GM06990 (cell line): ENCODE results near the gene CTU2.

Experiments used
- DNase-seq: peaks from one replicate; pipeline ENCODE4 v3.0.0-alpha.2; 2011; ENCODE audit not compliant: insufficient read length; ENCODE audit errors: extremely low read depth
- H3K27me3 ChIP-seq: replicated peaks from 2 replicates; pipeline ENCODE4 v1.6.0; 2011; ENCODE audit warnings: low read length; ENCODE audit not compliant: control insufficient read depth, insufficient read depth
- H3K36me3 ChIP-seq: 2 replicates; pipeline ENCODE4 v1.5.1; 2011; ENCODE audit warnings: low read length; ENCODE audit not compliant: control insufficient read depth, insufficient read depth
- H3K4me3 ChIP-seq: replicated peaks from 2 replicates; pipeline ENCODE4 v1.5.1; 2011; ENCODE audit warnings: low read depth, mild to moderate bottlenecking, control low read depth, low read length
- TF ChIP-seq, protein P1 (sequence below): IDR thresholded peaks from 2 replicates; pipeline ENCODE4 v1.5.1; 2011; ENCODE audit warnings: low read length, control low read depth, mild to moderate bottlenecking, inconsistent platforms; ENCODE audit not compliant: insufficient read depth, poor library complexity, severe bottlenecking

CTU2 gene

DNA sequence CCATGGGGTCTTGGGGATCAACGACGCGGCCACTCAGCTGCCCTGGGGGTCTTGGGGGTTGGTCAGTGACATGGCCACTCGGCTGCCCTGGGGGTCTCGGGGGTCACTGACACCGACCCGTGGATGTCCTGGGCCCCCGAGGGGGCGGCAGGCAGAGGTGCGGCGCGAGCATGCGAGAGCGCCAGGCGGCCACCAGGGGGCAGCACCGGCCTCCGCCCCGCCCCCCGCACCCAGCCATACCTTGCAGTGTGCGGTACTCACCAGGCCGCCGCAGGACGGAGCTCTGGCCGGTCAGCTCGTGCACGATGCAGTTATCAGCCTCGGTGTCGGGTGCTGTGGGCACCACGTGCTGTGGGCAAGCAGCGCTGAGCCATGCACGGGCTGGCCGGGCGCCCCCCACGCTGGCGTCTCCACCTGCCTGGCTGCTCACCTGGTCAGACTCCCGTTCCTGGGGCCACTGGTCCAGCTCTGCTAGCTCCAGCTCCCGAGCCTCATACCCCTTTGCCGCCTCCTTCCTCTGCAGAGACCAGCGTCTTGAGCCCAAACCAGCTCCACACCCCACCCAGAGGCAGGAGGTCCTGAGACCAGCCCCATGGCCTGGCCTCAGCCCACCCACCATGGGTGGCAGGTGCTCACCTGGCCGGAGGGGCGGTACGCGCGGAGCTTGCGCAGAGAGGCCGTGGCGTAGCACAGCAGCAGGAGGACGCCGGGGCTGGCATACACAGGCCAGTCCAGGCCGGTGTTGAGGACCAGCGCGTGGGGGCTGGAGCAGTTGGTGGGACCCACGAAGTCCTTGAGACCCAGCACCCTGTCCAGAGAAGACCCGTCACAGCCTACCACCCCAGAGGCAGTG is 31.2 kb downstream of the CTU2 start:
- DNase-seq: peak; percentile 77
- H3K4me3 ChIP-seq: no peak overlapping the region
- no peaks in the 10 kb centered on the region for H3K27me3 ChIP-seq
- H3K36me3 ChIP-seq: peaks cover 34% of the 10 kb centered on the region
- TF ChIP-seq, protein P1, sequence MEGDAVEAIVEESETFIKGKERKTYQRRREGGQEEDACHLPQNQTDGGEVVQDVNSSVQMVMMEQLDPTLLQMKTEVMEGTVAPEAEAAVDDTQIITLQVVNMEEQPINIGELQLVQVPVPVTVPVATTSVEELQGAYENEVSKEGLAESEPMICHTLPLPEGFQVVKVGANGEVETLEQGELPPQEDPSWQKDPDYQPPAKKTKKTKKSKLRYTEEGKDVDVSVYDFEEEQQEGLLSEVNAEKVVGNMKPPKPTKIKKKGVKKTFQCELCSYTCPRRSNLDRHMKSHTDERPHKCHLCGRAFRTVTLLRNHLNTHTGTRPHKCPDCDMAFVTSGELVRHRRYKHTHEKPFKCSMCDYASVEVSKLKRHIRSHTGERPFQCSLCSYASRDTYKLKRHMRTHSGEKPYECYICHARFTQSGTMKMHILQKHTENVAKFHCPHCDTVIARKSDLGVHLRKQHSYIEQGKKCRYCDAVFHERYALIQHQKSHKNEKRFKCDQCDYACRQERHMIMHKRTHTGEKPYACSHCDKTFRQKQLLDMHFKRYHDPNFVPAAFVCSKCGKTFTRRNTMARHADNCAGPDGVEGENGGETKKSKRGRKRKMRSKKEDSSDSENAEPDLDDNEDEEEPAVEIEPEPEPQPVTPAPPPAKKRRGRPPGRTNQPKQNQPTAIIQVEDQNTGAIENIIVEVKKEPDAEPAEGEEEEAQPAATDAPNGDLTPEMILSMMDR: peak; percentile 89

DNA sequence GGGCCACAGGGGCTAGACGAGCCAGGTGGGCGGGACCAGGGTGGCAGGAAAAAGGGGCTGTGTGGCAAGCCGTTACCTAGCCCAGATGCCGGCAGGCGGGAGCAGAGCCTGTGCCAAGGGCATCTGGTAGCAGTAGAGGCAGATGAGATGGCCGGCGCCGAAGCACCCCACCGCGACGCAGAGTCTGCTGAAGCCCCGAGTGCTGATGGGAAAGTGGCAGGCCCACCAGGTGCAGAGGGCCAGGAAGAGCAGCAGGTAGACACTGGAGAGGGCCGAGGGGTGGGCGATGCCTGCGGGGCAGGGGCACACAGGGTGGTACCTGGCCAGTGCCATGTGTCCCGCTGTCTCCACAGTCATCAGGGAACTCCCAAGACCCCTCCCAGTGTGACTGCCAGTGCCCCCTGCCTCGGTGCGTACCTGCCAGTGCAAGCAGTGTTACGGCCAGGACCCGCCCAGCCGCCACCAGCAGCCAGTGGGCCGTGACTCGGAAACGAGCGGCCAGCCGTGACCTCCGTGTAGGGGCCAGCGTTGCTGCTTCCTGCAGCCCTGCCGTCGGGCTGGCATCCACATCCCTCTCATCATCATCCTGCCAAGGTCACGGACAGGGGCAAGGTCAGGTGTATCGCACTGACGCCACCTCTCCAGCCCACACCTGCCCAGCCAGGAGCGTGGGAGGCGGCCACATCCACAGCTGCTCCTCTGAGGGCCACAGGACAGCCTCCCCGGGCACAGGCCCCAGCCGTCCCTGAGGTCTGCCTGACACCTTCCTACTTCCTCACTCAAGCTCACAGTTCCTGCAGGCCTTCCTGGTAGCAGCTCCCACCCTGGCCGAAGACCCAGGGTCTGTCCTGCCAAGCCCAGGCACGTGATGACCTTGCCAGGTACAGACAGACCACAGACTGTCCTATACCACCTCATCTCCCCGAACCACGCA is 32.1 kb downstream of the CTU2 start:
- Histone ChIP-seq H3K4me3 (no peak overlapping the region), H3K27me3 (no peaks in the 10 kb centered on the region), H3K36me3 (peaks cover 34% of the 10 kb centered on the region)
- DNase-seq: no peak
- TF ChIP-seq, protein P1: peak; percentile 3

DNA sequence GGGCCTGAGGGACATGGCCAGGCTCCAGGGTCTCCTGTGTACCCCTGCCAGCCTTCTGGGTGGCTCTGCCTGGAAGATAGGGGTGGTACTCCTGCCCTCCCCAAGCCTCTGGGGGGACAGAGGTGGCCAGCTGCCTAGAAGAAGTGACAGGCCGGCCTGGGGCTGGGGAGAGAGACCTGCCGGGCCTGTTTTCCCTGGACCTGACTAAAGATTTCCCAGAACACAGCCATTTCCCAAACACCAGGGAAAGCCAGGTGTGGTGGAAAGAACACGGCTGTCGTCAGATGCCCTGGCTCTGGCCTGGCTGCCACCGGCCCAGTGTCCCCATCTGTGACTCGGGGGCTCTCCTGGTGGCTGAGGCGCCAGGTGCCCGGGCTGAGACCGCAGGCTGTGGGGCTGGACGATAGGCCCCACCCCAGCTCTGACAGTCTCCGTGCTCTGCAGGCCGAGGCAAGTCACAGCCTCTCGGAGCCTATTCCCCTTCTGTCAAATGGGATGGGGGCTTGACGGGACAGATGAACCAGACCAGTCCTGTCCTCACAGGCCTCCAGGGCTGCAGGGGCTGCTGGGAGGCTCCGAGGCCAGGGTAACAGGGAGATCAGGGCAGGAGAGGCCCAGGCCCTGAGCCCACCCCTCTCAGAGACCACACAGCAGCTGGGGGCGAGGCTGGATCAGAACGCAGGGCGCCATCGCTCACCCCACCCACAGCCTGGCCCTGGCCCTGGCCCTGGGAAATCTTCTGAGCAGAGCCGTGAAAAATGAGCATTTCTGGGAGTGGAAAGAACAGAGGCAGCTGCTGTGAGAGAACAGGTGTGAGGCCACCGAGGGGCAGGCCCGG is 33.1 kb downstream of the CTU2 start:
- TF ChIP-seq, protein P1: no peak
- Histone ChIP-seq H3K27me3 (no peaks in the 10 kb centered on the region), H3K36me3 (peaks cover 30% of the 10 kb centered on the region), H3K4me3 (no peak overlapping the region)
- no peak for DNase-seq

DNA sequence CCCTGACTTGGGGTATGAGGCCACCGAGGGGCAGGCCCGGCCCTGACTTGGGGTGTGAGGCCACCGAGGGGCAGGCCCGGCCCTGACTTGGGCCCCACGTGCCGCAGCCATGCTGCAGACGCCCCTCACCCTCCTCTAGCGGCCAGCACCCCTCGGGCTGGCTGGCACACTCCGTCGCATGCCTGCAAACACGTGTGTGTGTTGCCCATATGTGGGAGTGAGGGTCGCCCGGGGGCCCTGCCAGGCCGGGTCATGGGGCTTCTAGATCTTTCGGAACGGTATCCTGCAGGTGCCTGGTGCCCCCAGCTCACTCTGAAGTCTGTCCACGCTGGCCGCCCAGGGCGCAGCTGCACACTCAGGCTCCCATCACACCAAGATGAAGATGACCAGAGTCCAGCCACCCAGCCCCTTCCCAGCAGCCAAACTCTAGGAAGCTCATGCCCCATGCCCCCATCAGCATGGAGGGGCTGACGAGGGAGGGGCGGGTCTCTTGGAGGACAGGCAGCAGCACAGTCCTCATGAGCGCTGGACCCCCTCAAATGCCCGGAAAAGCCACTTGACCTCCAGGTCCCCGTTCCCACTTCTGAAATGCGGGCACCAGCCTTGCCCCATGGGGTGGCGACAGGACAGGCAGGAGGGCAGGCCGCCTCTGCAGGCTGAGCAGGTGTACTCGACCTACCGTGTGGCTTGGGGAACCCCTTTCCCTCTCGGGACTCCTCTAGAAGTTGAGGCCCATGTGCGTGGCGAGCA is 33.8 kb downstream of the CTU2 start:
- Histone ChIP-seq H3K27me3 (no peaks in the 10 kb centered on the region), H3K4me3 (no peak overlapping the region), H3K36me3 (peaks cover 28% of the 10 kb centered on the region)
- TF ChIP-seq, protein P1: no peak
- DNase-seq: no peak

DNA sequence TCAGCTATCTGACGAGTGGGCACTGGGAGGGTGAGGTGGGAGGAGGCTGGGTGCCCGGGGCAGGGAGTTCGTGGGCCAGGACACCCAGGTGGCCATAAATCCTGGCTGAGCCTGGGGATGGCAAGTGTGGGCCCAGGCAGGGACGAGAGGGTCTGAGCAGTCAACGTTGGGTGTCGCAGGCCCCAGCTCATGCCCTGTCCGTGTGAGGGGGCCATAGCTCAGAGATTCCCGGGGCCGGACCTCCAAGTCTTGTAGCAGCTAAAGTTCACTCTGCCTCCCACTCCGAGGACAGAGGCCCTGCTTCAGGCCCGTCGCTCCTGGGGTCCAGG is 34.4 kb downstream of the CTU2 start:
- TF ChIP-seq, protein P1: no peak
- no peak for DNase-seq
- Histone ChIP-seq H3K4me3 (no peak overlapping the region), H3K36me3 (peaks cover 23% of the 10 kb centered on the region), H3K27me3 (no peaks in the 10 kb centered on the region)
